ENCODE measurements around the gene ABLIM3.

DNA sequence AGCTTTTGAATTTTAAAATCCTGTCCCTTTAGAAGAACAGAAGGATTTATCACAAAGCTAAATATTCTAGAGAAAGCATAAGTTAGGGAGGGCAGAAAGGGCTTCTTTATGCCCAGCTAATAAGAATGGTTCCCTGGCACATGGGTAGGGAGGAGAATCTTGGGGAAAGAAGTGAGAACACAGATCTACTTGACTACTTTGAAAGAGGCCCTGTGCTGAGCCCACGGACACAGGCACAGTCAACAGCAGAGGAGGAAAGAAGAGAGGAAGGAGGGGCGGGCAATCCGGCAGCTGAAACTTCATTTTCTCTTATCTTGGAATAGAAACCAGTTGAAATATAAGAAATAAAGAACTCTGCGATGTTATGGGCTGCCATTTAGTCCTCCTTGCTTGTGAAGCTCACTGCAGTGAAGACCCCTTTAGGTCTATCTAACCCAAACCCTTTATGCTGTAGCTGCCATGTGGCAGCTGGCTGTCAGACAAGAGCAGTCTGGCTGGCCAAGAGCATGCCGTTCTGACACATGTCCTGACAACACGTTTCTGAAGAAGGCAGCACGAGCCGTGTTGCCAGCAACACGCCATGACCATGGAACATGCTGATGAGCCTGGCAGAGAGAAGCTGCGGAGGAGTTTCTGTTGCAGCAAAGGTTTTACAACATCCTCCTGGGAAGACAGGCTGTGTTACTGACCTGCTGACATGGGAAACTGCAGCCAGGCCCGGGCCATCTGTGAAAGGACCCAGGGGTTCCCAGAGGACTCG, 34.2 kb downstream of the ABLIM3 start:
- TF ChIP-seq CTCF (IDR thresholded peaks at IDR 0.05) = no peak
- TF ChIP-seq REST (IDR thresholded peaks at IDR 0.05; ENCODE audit: insufficient read depth in 1 of 2, low read depth in 2 of 2, low read length in 1 of 2) = no peak
- no peak for TF ChIP-seq TCF7L2 (IDR thresholded peaks at IDR 0.05; ENCODE audit: low read depth, low read length)
- TF ChIP-seq POLR2AphosphoS5 (IDR thresholded peaks at IDR 0.05; ENCODE audit: low read depth, low read length) = no peak
- no peak for TF ChIP-seq SIN3A (IDR thresholded peaks at IDR 0.05; ENCODE audit: borderline replicate concordance, insufficient read depth, low read depth, low read length)

All from Panc1 (cell line).